ENCODE results near the gene MCF2L2.
"Not testable (repeated sequence)": the region's sequence is repeated elsewhere in the genome, so short reads cannot be mapped to it uniquely, and the experiment has no call there.

MCF2L2 gene

GRCh38 chr3:183394150-183394549 is 34.3 kb downstream of the MCF2L2 start:
- no peak for FAIRE-seq

- FAIRE-seq: no peak
Measured at GRCh38 chr3:183393625-183394024, 34.8 kb downstream of the MCF2L2 start.

GRCh38 chr3:183392186-183393034 is 36.0 kb downstream of the MCF2L2 start:
- FAIRE-seq: no peak

GRCh38 chr3:183391460-183391859 is 37.0 kb downstream of the MCF2L2 start:
- no peak for FAIRE-seq

- no peak for FAIRE-seq
Measured at GRCh38 chr3:183390844-183391243, 37.6 kb downstream of the MCF2L2 start.

GRCh38 chr3:183388213-183388895 is 40.1 kb downstream of the MCF2L2 start:
- FAIRE-seq: no peak

GRCh38 chr3:183387797-183388196 is 40.6 kb downstream of the MCF2L2 start:
- FAIRE-seq: no peak

GRCh38 chr3:183386651-183387050 is 41.8 kb downstream of the MCF2L2 start:
- no peak for FAIRE-seq

GRCh38 chr3:183385698-183386613 is 42.5 kb downstream of the MCF2L2 start:
- no peak for FAIRE-seq

- no peak for FAIRE-seq
Measured at GRCh38 chr3:183381673-183382072, 46.7 kb downstream of the MCF2L2 start.

GRCh38 chr3:183381179-183381578 is 47.2 kb downstream of the MCF2L2 start:
- FAIRE-seq: no peak

GRCh38 chr3:183378951-183379350 is 49.5 kb downstream of the MCF2L2 start:
- no peak for FAIRE-seq

- FAIRE-seq: no peak
Measured at GRCh38 chr3:183378545-183378944, 49.9 kb downstream of the MCF2L2 start.

GRCh38 chr3:183378008-183378407 is 50.4 kb downstream of the MCF2L2 start:
- no peak for FAIRE-seq

- FAIRE-seq: no peak
Measured at GRCh38 chr3:183377307-183377959, 51.0 kb downstream of the MCF2L2 start.

GRCh38 chr3:183375787-183376186 is 52.6 kb downstream of the MCF2L2 start:
- FAIRE-seq: no peak

- FAIRE-seq: no peak
Measured at GRCh38 chr3:183375337-183375736, 53.1 kb downstream of the MCF2L2 start.

GRCh38 chr3:183372911-183373310 is 55.5 kb downstream of the MCF2L2 start:
- no peak for FAIRE-seq

GRCh38 chr3:183371600-183371968 is 56.8 kb downstream of the MCF2L2 start:
- not testable (repeated sequence) for FAIRE-seq

- FAIRE-seq: no peak
Measured at GRCh38 chr3:183370391-183370790, 58.0 kb downstream of the MCF2L2 start.

- FAIRE-seq: no peak
Measured at GRCh38 chr3:183369627-183370026, 58.8 kb downstream of the MCF2L2 start.

GRCh38 chr3:183369117-183369516 is 59.3 kb downstream of the MCF2L2 start:
- FAIRE-seq: no peak
